T-cell (primary cell): ENCODE data around the gene DOCK9. TPM values are rescaled to one million over a fixed set of nuclear protein-coding genes. Genes with fewer than 3 reads are reported as not detected.

Experiments used
- ATAC-seq, 4 experiments: fragments of 200-7000 bp in 3 of 4; fragments of 150-1000 bp in 1 of 4; cut with Tn5 transposase; replicated peaks in 1 of 4; 1 replicate in 3 of 4; 2 replicates in 1 of 4; pipeline ENCODE4 v1.10.0; 2021; ENCODE audit warnings: moderate library complexity in 3 of 4, mild to moderate bottlenecking in 2 of 4, moderate number of reproducible peaks in 1 of 4
- CTCF ChIA-PET, 2 donors: fragments of 300-600 bp; sonication (Branson Sonifier 250); formaldehyde crosslinking; loops; one replicate each; lab custom pipeline; 2022; ENCODE audit warnings: antibody characterized with exemption in 2 of 2; lab: Charles Lee
- POLR2A ChIA-PET, 2 donors: fragments of 300-600 bp; sonication (Branson Sonifier 250); formaldehyde crosslinking; loops; one replicate each; lab custom pipeline; 2022; ENCODE audit warnings: antibody characterized with exemption in 2 of 2; lab: Charles Lee
- DNase-seq, 35 experiments: peaks; one replicate each; pipeline versions ENCODE4 v3.0.0 to v3.0.0-alpha.2; 2013 to 2023
- H3K27ac ChIP-seq: one replicate; pipeline ENCODE4 v1.5.1; 2013; ENCODE audit warnings: low read length
- H3K27me3 ChIP-seq, 2 experiments: replicated peaks in 1 of 2; 1 replicate in 1 of 2; 2 replicates in 1 of 2; pipeline versions ENCODE4 v1.6.1 to v1.7.0; 2013; ENCODE audit warnings: low read length in 1 of 2, mixed read lengths in 1 of 2; ENCODE audit not compliant: control insufficient read depth in 2 of 2, insufficient read depth in 2 of 2; ENCODE audit errors: extremely low read depth in 1 of 2
- H3K36me3 ChIP-seq, 2 donors: 1 replicate in 1 of 2; 2 replicates in 1 of 2; pipeline versions ENCODE4 v1.6.1 to v1.7.0; 2013; ENCODE audit warnings: low read length in 1 of 2; ENCODE audit not compliant: control insufficient read depth in 2 of 2, insufficient read depth in 1 of 2; ENCODE audit errors: extremely low read depth in 1 of 2
- H3K4me1 ChIP-seq, 2 experiments: 1 replicate in 1 of 2; 2 replicates in 1 of 2; pipeline versions ENCODE4 v1.6.1 to v1.7.0; 2013; ENCODE audit warnings: low read length in 2 of 2, mixed read lengths in 1 of 2; ENCODE audit not compliant: insufficient read depth in 2 of 2, control insufficient read depth in 1 of 2; ENCODE audit errors: extremely low read depth in 1 of 2
- H3K4me3 ChIP-seq, 2 donors: 1 replicate in 1 of 2; 2 replicates in 1 of 2; pipeline versions ENCODE4 v1.5.1 to v1.7.0; 2013; ENCODE audit warnings: mild to moderate bottlenecking in 2 of 2, low read length in 1 of 2, moderate library complexity in 1 of 2; ENCODE audit not compliant: control insufficient read depth in 1 of 2; ENCODE audit errors: extremely low read depth in 1 of 2
- H3K9me3 ChIP-seq: 2 replicates; pipeline ENCODE4 v1.7.0; 2013
- H3K27ac Mint-ChIP-seq, 2 donors: one replicate each; pipeline ENCODE4 v1.8.0; 2020 to 2021; ENCODE audit warnings: mild to moderate bottlenecking in 2 of 2, mixed read lengths in 2 of 2
- H3K27me3 Mint-ChIP-seq, 2 donors: one replicate each; pipeline ENCODE4 v1.8.0; 2021 to 2022; ENCODE audit warnings: mixed read lengths in 2 of 2
- H3K36me3 Mint-ChIP-seq: one replicate; pipeline ENCODE4 v1.8.0; 2021; ENCODE audit warnings: mixed read lengths
- H3K4me1 Mint-ChIP-seq, 3 donors: one replicate each; pipeline ENCODE4 v1.8.0; 2020 to 2022; ENCODE audit warnings: mixed read lengths in 3 of 3, mild to moderate bottlenecking in 1 of 3
- H3K4me3 Mint-ChIP-seq, 3 donors: one replicate each; pipeline ENCODE4 v1.8.0; 2020 to 2022; ENCODE audit warnings: mild to moderate bottlenecking in 3 of 3, mixed read lengths in 3 of 3, moderate library complexity in 3 of 3
- H3K9me3 Mint-ChIP-seq, 3 donors: one replicate each; pipeline ENCODE4 v1.8.0; 2020 to 2022; ENCODE audit warnings: mixed read lengths in 3 of 3
- WGBS: methylation state at CpG from one replicate; pipeline ENCODE4 v1.1.5; 2013; ENCODE audit warnings: missing lambda C conversion rate; ENCODE audit not compliant: insufficient coverage; 5-methylcytosine and 5-hydroxymethylcytosine counted together
- total RNA-seq, 35 experiments: library from RNA in 6 of 35; stranded (reverse) in 6 of 35; fragments of 120-200 nt in 1 of 35; gene quantifications; one replicate each; pipeline versions ENCODE4 v1.2.1 to v1.2.4 and lab custom pipeline; 2013 to 2026

Gene DOCK9
- total RNA-seq, 5 donors from 2014 or later (not counting 1 experiment from before 2014, with no cell fraction given) = 96.2 to 170 (median 162) TPM

DNA sequence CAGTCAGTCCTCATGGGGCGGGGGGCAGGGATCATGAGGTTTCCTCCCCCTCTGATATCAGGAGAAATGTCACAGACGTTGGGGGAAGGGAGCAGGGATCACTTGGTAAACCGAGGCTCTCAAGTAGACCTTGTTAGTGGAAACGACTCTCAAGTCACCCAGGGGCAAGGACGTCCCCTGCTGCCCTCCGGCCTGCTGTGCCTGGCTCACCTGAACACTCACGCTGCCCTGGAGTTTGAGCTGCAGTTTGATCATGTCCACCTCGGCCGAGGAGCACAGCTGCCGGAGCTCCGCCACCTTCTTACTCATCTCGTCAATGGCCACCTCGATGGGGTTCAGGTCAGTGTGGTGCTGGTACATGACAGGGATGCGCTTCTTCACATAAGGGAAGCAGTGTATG is 177.8 kb downstream of the DOCK9 start:
- ChIA-PET CTCF (no interaction called here), POLR2A (interaction anchor here in 1 of 2 donors (0.5 kb wide), 1 partner anchor 55 kb away, joined by 10 read pairs; no protein-coding TSS in a partner anchor)
- no peak overlapping the region for H3K27ac ChIP-seq
- Mint-ChIP-seq H3K4me1 (no peaks in the 10 kb centered on the region), H3K9me3 (no peaks in the 10 kb centered on the region), H3K27me3 (no peaks in the 10 kb centered on the region), H3K4me3 (no peak overlapping the region), H3K27ac (no peak overlapping the region), H3K36me3 (peaks cover 72% of the 10 kb centered on the region)
- ATAC-seq (no peak), DNase-seq (no peak)
- H3K27me3 ChIP-seq = no peaks in the 10 kb centered on the region
- H3K9me3 ChIP-seq = no peaks in the 10 kb centered on the region
- H3K4me1 ChIP-seq = no peaks in the 10 kb centered on the region
- peaks cover 2 to 76% of the 10 kb centered on the region in 2 donors for H3K36me3 ChIP-seq
- no peak overlapping the region for H3K4me3 ChIP-seq
- 100% methylated on average over 12 of the region's 14 CpGs for WGBS

DNA sequence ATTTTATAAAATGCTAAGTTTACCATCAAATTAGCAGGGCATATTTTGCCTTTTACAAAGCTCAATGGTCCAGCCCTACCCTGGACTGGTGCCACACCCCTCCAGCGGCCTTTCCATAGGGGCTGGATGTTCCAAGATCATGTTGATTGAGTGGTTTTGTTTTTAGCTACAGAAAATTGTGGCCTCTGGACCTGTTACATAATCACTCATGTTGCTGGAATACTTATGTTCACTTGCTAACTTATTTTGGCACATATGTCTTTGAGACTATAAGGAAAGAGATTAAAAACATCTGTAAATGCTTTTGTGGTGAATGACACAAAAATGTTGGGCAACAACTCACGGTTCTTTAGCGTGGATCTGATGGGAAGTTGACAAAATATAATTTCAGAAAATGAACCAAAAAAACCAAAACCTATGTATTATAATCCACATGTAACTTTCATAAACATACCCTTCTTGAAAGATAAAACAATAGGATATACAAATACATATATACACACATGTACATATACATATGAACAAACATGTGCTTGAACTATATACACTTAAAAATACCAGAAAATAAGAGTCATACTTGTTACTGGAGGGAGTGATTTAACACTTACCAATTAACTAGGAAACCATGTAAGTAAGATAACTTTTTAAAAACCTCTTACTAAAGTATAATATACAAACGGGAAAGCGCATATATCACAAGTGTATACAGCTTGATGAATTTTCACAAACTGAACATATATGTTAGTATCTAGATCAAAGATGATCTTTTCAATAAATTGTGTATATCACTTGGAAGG is 178.8 kb downstream of the DOCK9 start:
- POLR2A ChIA-PET = no interaction called here
- Histone ChIP-seq H3K27me3 (no peaks in the 10 kb centered on the region), H3K4me3 (no peak overlapping the region), H3K9me3 (no peaks in the 10 kb centered on the region), H3K27ac (no peak overlapping the region), H3K4me1 (no peaks in the 10 kb centered on the region), H3K36me3 (peaks cover 2 to 76% of the 10 kb centered on the region in 2 donors)
- Mint-ChIP-seq H3K4me3 (no peak overlapping the region), H3K9me3 (no peaks in the 10 kb centered on the region), H3K27me3 (no peaks in the 10 kb centered on the region), H3K36me3 (peaks cover 73% of the 10 kb centered on the region), H3K27ac (no peak overlapping the region), H3K4me1 (no peaks in the 10 kb centered on the region)
- WGBS = no CpG with 5 or more reads among the region's 5 CpGs
- no peak for ATAC-seq
- DNase-seq = no peak
- CTCF ChIA-PET = no interaction called here

DNA sequence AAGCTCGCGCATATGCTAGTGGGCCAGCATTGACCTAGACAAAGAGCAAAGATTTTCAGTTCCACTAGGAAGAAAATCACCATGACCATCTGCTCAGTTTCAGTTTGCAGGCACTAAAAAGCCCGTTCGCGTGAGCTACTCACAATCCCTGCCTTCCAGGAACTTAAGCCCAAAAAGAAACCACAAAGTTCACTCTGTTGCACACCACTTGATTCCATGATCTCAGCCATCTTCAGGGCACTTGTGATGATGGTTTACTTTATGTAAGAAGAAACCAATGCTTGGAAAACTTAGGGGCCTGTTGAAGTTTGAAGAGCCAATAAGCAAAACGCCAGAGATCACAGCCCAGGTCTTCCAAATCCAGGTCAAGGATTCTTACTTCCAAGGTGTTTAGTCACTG is 180.4 kb downstream of the DOCK9 start:
- peaks cover 75% of the 10 kb centered on the region for H3K36me3 Mint-ChIP-seq
- no peak for ATAC-seq
- Histone ChIP-seq H3K4me1 (no peaks in the 10 kb centered on the region), H3K4me3 (no peak overlapping the region), H3K27ac (no peak overlapping the region), H3K27me3 (no peaks in the 10 kb centered on the region), H3K9me3 (no peaks in the 10 kb centered on the region), H3K36me3 (peaks cover 0 to 68% of the 10 kb centered on the region in 2 donors)
- 92% methylated on average over 3 of the region's 6 CpGs for WGBS
- H3K27ac Mint-ChIP-seq = no peak overlapping the region
- no peaks in the 10 kb centered on the region for H3K27me3 Mint-ChIP-seq
- no peak overlapping the region for H3K4me3 Mint-ChIP-seq
- peaks cover 0 to 3% (median 0%) of the 10 kb centered on the region in 3 donors for H3K9me3 Mint-ChIP-seq
- no peaks in the 10 kb centered on the region for H3K4me1 Mint-ChIP-seq
- DNase-seq = no peak
- CTCF ChIA-PET = interaction anchor here in 1 of 2 donors (0.6 kb wide), 1 partner anchor 811 kb away, joined by 6 read pairs; no protein-coding TSS in a partner anchor
- POLR2A ChIA-PET = no interaction called here

DNA sequence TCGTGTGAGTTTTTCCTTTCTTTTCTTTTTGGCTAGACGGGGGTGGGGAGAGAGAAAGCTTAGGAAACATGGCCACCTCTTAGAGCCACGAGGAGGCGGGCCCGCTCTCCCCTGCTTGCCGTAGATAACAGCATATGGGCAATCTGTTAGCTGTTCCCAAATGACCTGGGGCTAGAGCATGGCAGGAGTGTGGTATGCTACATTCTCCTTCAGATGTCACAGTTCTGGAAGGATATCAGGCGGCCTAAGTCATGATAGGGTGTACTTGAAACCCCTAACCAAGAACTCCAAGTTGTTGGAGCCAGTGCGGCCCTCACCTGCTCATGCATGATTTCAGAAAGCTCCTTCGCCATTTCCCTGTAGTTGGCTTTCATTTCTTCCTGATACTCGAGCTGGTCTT is 181.1 kb downstream of the DOCK9 start:
- POLR2A ChIA-PET = no interaction called here
- H3K36me3 ChIP-seq = peaks cover 0 to 65% of the 10 kb centered on the region in 2 donors
- no peak for DNase-seq
- H3K4me3 Mint-ChIP-seq = no peak overlapping the region
- peaks cover 0 to 4% (median under 1%) of the 10 kb centered on the region in 3 donors for H3K9me3 Mint-ChIP-seq
- 93% methylated on average over 9 of the region's 10 CpGs for WGBS
- CTCF ChIA-PET = interaction anchor here (0.6 kb wide), 2 partner anchors 147 to 810 kb away, joined by 5 to 6 read pairs; no protein-coding TSS in a partner anchor
- no peaks in the 10 kb centered on the region for H3K27me3 ChIP-seq
- no peak for ATAC-seq
- no peak overlapping the region for H3K27ac Mint-ChIP-seq
- no peaks in the 10 kb centered on the region for H3K27me3 Mint-ChIP-seq
- H3K4me1 Mint-ChIP-seq = no peaks in the 10 kb centered on the region
- no peaks in the 10 kb centered on the region for H3K4me1 ChIP-seq
- H3K36me3 Mint-ChIP-seq = peaks cover 75% of the 10 kb centered on the region
- no peaks in the 10 kb centered on the region for H3K9me3 ChIP-seq
- no peak overlapping the region for H3K27ac ChIP-seq
- H3K4me3 ChIP-seq = no peak overlapping the region

DNA sequence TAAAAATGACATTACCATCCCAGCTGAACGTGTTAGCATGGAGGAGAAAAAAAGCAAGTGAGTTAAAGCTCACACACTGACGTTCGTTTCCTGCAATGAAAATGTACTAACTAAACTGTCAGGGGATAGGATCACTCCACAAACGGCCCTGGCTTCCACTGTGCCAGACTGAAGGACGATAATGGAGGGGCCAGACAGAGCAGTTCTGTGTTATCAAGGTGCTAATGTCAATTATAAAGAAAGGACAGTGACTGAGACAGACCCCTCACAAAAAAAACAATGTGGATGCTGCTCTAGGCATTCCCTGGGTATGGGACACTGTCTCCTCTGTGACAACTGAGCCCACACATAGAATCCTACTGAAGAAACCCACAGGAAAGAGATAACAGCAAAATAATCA is 181.7 kb downstream of the DOCK9 start:
- no peak for DNase-seq
- Histone ChIP-seq H3K9me3 (no peaks in the 10 kb centered on the region), H3K27me3 (no peaks in the 10 kb centered on the region), H3K4me1 (no peaks in the 10 kb centered on the region), H3K36me3 (peaks cover 0 to 66% of the 10 kb centered on the region in 2 donors), H3K27ac (no peak overlapping the region), H3K4me3 (no peak overlapping the region)
- Mint-ChIP-seq H3K4me3 (no peak overlapping the region), H3K27ac (no peak overlapping the region), H3K36me3 (peaks cover 75% of the 10 kb centered on the region), H3K27me3 (no peaks in the 10 kb centered on the region), H3K9me3 (peaks cover 0 to 4% (median 2%) of the 10 kb centered on the region in 3 donors), H3K4me1 (no peaks in the 10 kb centered on the region)
- CTCF ChIA-PET = interaction anchor here in 1 of 2 donors (0.6 kb wide), 1 partner anchor 154 kb away, joined by 4 read pairs; no protein-coding TSS in a partner anchor
- POLR2A ChIA-PET = interaction anchor here in 1 of 2 donors (0.6 kb wide), 1 partner anchor 781 kb away, joined by 4 read pairs; no protein-coding TSS in a partner anchor
- ATAC-seq = no peak
- WGBS = 100% methylated on average over 2 of the region's 5 CpGs

DNA sequence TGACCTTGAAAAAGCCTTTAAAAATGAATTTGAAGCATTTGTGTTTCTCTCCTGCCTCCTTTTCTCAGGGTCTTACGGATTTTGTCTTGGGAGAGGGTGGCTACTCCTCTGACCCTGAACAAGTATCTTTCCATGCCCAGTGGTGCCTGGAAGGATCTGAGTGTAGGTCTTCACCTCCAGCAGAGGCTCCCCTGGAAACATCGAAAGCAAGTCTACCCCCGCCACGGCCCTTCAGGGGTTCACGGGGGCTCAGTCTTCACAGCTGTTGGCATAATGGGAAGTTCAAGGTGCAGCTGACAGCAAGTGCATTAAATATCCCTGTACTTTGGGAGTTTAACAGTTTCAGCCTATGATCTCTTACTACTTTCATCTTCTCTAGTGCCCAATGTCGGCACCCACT is 182.6 kb downstream of the DOCK9 start:
- peaks cover 74% of the 10 kb centered on the region for H3K36me3 Mint-ChIP-seq
- ATAC-seq (no peak), DNase-seq (no peak)
- ChIA-PET POLR2A (no interaction called here), CTCF (no interaction called here)
- Histone ChIP-seq H3K27me3 (no peaks in the 10 kb centered on the region), H3K4me1 (no peaks in the 10 kb centered on the region), H3K9me3 (no peaks in the 10 kb centered on the region), H3K4me3 (no peak overlapping the region), H3K36me3 (peaks cover 0 to 62% of the 10 kb centered on the region in 2 donors), H3K27ac (no peak overlapping the region)
- peaks cover 0 to 4% (median 2%) of the 10 kb centered on the region in 3 donors for H3K9me3 Mint-ChIP-seq
- H3K4me3 Mint-ChIP-seq = no peak overlapping the region
- no peak overlapping the region for H3K27ac Mint-ChIP-seq
- WGBS = 100% methylated on average over 1 of the region's 6 CpGs
- H3K27me3 Mint-ChIP-seq = no peaks in the 10 kb centered on the region
- no peaks in the 10 kb centered on the region for H3K4me1 Mint-ChIP-seq
